GM18499 (cell line): Measurements from ENCODE around the gene PRDM16.

Experiments
- ATAC-seq: cut with Tn5 transposase; IDR thresholded peaks from one replicate; pipeline ENCODE4 v1.9.1; 2021; ENCODE audit warnings: moderate number of reproducible peaks; ENCODE audit not compliant: insufficient read depth, unreplicated experiment

The PRDM16 gene

GRCh38 chr1:3353876-3354275, 284.9 kb downstream of the PRDM16 start:
- no peak for ATAC-seq

- ATAC-seq, result no peak
These were observed 286.1 kb downstream of the PRDM16 start for GRCh38 chr1:3355089-3355488.

GRCh38 chr1:3355894-3356826, 287.2 kb downstream of the PRDM16 start:
- ATAC-seq, result no peak

GRCh38 chr1:3356827-3357460, 287.9 kb downstream of the PRDM16 start:
- no peak for ATAC-seq

- ATAC-seq, result no peak
These were observed 288.7 kb downstream of the PRDM16 start for GRCh38 chr1:3357526-3358297.

GRCh38 chr1:3359351-3359750, 290.3 kb downstream of the PRDM16 start:
- ATAC-seq, result no peak

GRCh38 chr1:3359756-3360440, 290.9 kb downstream of the PRDM16 start:
- no peak for ATAC-seq

- ATAC-seq, result no peak
These were observed 291.7 kb downstream of the PRDM16 start for GRCh38 chr1:3360646-3361257.

GRCh38 chr1:3363023-3363422, 294.0 kb downstream of the PRDM16 start:
- ATAC-seq, result no peak

GRCh38 chr1:3363756-3364155, 294.8 kb downstream of the PRDM16 start:
- ATAC-seq, result no peak

GRCh38 chr1:3364551-3364950, 295.5 kb downstream of the PRDM16 start:
- no peak for ATAC-seq

GRCh38 chr1:3364983-3365382, 296.0 kb downstream of the PRDM16 start:
- ATAC-seq, result no peak

GRCh38 chr1:3365523-3366125, 296.6 kb downstream of the PRDM16 start:
- ATAC-seq, result no peak

- ATAC-seq, result no peak
These were observed 297.4 kb downstream of the PRDM16 start for GRCh38 chr1:3366126-3367051.

- no peak for ATAC-seq
These were observed 298.4 kb downstream of the PRDM16 start for GRCh38 chr1:3367376-3367775.

- no peak for ATAC-seq
These were observed 299.1 kb downstream of the PRDM16 start for GRCh38 chr1:3368059-3368458.

- ATAC-seq, result no peak
These were observed 299.9 kb downstream of the PRDM16 start for GRCh38 chr1:3368711-3369445.
